H9 (cell line): ENCODE data around the gene UROS. TPM values are rescaled to one million over a fixed set of nuclear protein-coding genes. Genes with fewer than 3 reads are reported as not detected.

ENCODE experiments used
- DNase-seq: peaks from one replicate; pipeline ENCODE4 v3.0.0-alpha.2; 2017
- H2AFZ ChIP-seq: one replicate; pipeline ENCODE4 v1.6.1; 2013; ENCODE audit warnings: mild to moderate bottlenecking, low read length, control low read depth, moderate library complexity
- H2AK5ac ChIP-seq: 2 replicates; pipeline ENCODE4 v1.6.1; 2013; ENCODE audit warnings: low read length, control low read depth, mixed read lengths; ENCODE audit not compliant: insufficient read length
- H2BK120ac ChIP-seq: one replicate; pipeline ENCODE4 v1.6.1; 2013; ENCODE audit warnings: low read depth, mild to moderate bottlenecking, low read length, control low read depth, inconsistent platforms; ENCODE audit not compliant: poor library complexity, severe bottlenecking
- H2BK12ac ChIP-seq: 2 replicates; pipeline ENCODE4 v1.6.1; 2013; ENCODE audit warnings: low read length, control low read depth, mixed read lengths, low read depth; ENCODE audit not compliant: insufficient read length
- H2BK15ac ChIP-seq: 2 replicates; pipeline ENCODE4 v1.6.1; 2013; ENCODE audit warnings: low read depth, low read length, control low read depth
- H2BK20ac ChIP-seq: one replicate; pipeline ENCODE4 v1.6.1; 2013; ENCODE audit warnings: low read depth, mild to moderate bottlenecking, low read length, control low read depth, inconsistent platforms; ENCODE audit not compliant: poor library complexity, severe bottlenecking
- H2BK5ac ChIP-seq: 2 replicates; pipeline ENCODE4 v1.6.1; 2013; ENCODE audit warnings: low read length, control low read depth, mixed read lengths; ENCODE audit not compliant: insufficient read length
- H3K14ac ChIP-seq: 2 replicates; pipeline ENCODE4 v1.6.1; 2013; ENCODE audit warnings: low read length, control low read depth; ENCODE audit not compliant: insufficient read depth
- H3K18ac ChIP-seq: 2 replicates; pipeline ENCODE4 v1.6.1; 2013; ENCODE audit warnings: low read depth, mild to moderate bottlenecking, mixed read lengths, low read length, control low read depth; ENCODE audit not compliant: insufficient read length
- H3K23ac ChIP-seq: 2 replicates; pipeline ENCODE4 v1.6.1; 2013; ENCODE audit warnings: low read length, control low read depth, mixed read lengths, low read depth; ENCODE audit not compliant: insufficient read length
- H3K23me2 ChIP-seq: 2 replicates; pipeline ENCODE4 v1.6.1; 2013; ENCODE audit warnings: low read depth, mild to moderate bottlenecking, mixed read lengths, low read length, control low read depth; ENCODE audit not compliant: insufficient read length, poor library complexity, severe bottlenecking
- H3K27ac ChIP-seq: 2 replicates; pipeline ENCODE4 v1.5.1; 2013; ENCODE audit warnings: low read length, control low read depth, mixed read lengths, low read depth; ENCODE audit not compliant: insufficient read length
- H3K27me3 ChIP-seq: 2 replicates; pipeline ENCODE4 v1.6.1; 2013; ENCODE audit warnings: low read length, control low read depth, inconsistent platforms; ENCODE audit not compliant: insufficient read depth
- H3K4ac ChIP-seq: 2 replicates; pipeline ENCODE4 v1.6.1; 2013; ENCODE audit warnings: low read depth, mild to moderate bottlenecking, control low read depth, inconsistent platforms, low read length, moderate library complexity
- H3K4me1 ChIP-seq: 2 replicates; pipeline ENCODE4 v1.6.1; 2013; ENCODE audit warnings: low read length, control low read depth, inconsistent platforms; ENCODE audit not compliant: insufficient read depth
- H3K4me2 ChIP-seq: 2 replicates; pipeline ENCODE4 v1.6.1; 2013; ENCODE audit warnings: low read length, control low read depth, mixed read lengths; ENCODE audit not compliant: insufficient read length, insufficient read depth
- H3K56ac ChIP-seq: 2 replicates; pipeline ENCODE4 v1.6.1; 2013; ENCODE audit warnings: low read depth, mild to moderate bottlenecking, mixed read lengths, low read length, control low read depth; ENCODE audit not compliant: insufficient read length
- H3K79me1 ChIP-seq: 2 replicates; pipeline ENCODE4 v1.6.1; 2013; ENCODE audit warnings: low read depth, mild to moderate bottlenecking, moderate library complexity, low read length, control low read depth, inconsistent platforms; ENCODE audit not compliant: insufficient read depth, poor library complexity, severe bottlenecking
- H3K79me2 ChIP-seq: 2 replicates; pipeline ENCODE4 v1.6.1; 2013; ENCODE audit warnings: low read length, control low read depth, inconsistent platforms; ENCODE audit not compliant: insufficient read depth
- H3K9ac ChIP-seq: 2 replicates; pipeline ENCODE4 v1.6.1; 2013; ENCODE audit warnings: low read length, control low read depth, mixed read lengths; ENCODE audit not compliant: insufficient read length; ENCODE audit errors: extremely low read depth
- H3K9me3 ChIP-seq: one replicate; pipeline ENCODE4 v1.6.1; 2013; ENCODE audit warnings: low read depth, low read length, inconsistent platforms; ENCODE audit not compliant: control insufficient read depth
- H3T11ph ChIP-seq: one replicate; pipeline ENCODE4 v1.6.1; 2013; ENCODE audit warnings: mild to moderate bottlenecking, low read length, control low read depth, inconsistent platforms
- H4K20me1 ChIP-seq: one replicate; pipeline ENCODE4 v1.6.1; 2013; ENCODE audit not compliant: control insufficient read depth, insufficient read length, insufficient read depth
- H4K5ac ChIP-seq: 2 replicates; pipeline ENCODE4 v1.6.1; 2013; ENCODE audit warnings: low read depth, mild to moderate bottlenecking, mixed read lengths, low read length, control low read depth; ENCODE audit not compliant: insufficient read length
- H4K8ac ChIP-seq: replicated peaks from 2 replicates; pipeline ENCODE4 v1.6.1; 2013; ENCODE audit warnings: low read length, control low read depth, mixed read lengths, low read depth; ENCODE audit not compliant: insufficient read length
- H4K91ac ChIP-seq: 2 replicates; pipeline ENCODE4 v1.6.1; 2013; ENCODE audit warnings: low read depth, mild to moderate bottlenecking, moderate library complexity, mixed read lengths, low read length, control low read depth; ENCODE audit not compliant: insufficient read length
- H3K27ac Mint-ChIP-seq, 3 experiments: 2 replicates in 2 of 3; 3 replicates in 1 of 3; pipeline ENCODE4 v1.8.0; 2020 to 2021; ENCODE audit warnings: mixed read lengths in 3 of 3, mild to moderate bottlenecking in 1 of 3, moderate library complexity in 1 of 3
- H3K27me3 Mint-ChIP-seq: 2 replicates; pipeline ENCODE4 v1.8.0; 2021; ENCODE audit warnings: low read depth, mild to moderate bottlenecking, moderate library complexity, mixed read lengths
- H3K36me3 Mint-ChIP-seq, 3 experiments: 2 replicates in 2 of 3; 3 replicates in 1 of 3; pipeline ENCODE4 v1.8.0; 2020 to 2021; ENCODE audit warnings: low read depth in 3 of 3, mixed read lengths in 3 of 3; ENCODE audit not compliant: insufficient read depth in 1 of 3
- H3K4me1 Mint-ChIP-seq, 2 experiments: 2 replicates each; pipeline ENCODE4 v1.8.0; 2020; ENCODE audit warnings: mixed read lengths in 2 of 2
- H3K4me3 Mint-ChIP-seq, 2 experiments: 2 replicates in 1 of 2; 3 replicates in 1 of 2; pipeline ENCODE4 v1.8.0; 2020 to 2021; ENCODE audit warnings: mild to moderate bottlenecking in 2 of 2, mixed read lengths in 2 of 2, moderate library complexity in 1 of 2
- H3K9me3 Mint-ChIP-seq, 2 experiments: 2 replicates in 1 of 2; 3 replicates in 1 of 2; pipeline ENCODE4 v1.8.0; 2020; ENCODE audit warnings: mild to moderate bottlenecking in 2 of 2, mixed read lengths in 2 of 2, moderate library complexity in 1 of 2
- CTCF ChIP-seq: fragments of 200-600 bp; sonication (generic); conservative IDR thresholded peaks from 3 replicates; pipeline ENCODE4 v1.8.0; 2021; ENCODE audit warnings: antibody characterized with exemption, mild to moderate bottlenecking
- WGBS: extraction: QIAGEN DNeasy Blood & Tissue Kit; methylation state at CpG from one replicate; pipeline ENCODE4 v1.1.7; 2013; ENCODE audit warnings: missing lambda C conversion rate, low lambda C conversion rate, mixed read lengths; ENCODE audit not compliant: insufficient read length; ENCODE audit errors: extremely low coverage; 5-methylcytosine and 5-hydroxymethylcytosine counted together
- total RNA-seq: library from RNA; stranded (reverse); gene quantifications from 2 replicates; pipeline ENCODE4 v1.2.1, GENCODE V29; 2021

Gene UROS
- total RNA-seq, 1 experiment from 2014 or later: 42.3 TPM

GRCh38 chr10:125844751-125845221, 21.7 kb upstream of the UROS start:
- Histone ChIP-seq H3K56ac (no peak overlapping the region), H3K4me1 (no peaks in the 10 kb centered on the region), H3K27me3 (no peaks in the 10 kb centered on the region), H4K91ac (no peak overlapping the region), H4K8ac (no peak overlapping the region), H3K4ac (no peak overlapping the region), H2AFZ (no peak overlapping the region), H3K14ac (no peak overlapping the region), H3K23ac (no peak overlapping the region), H2BK15ac (no peak overlapping the region), H3T11ph (no peak overlapping the region), H4K5ac (no peak overlapping the region), H2BK12ac (no peak overlapping the region), H2AK5ac (no peak overlapping the region), H2BK120ac (no peak overlapping the region), H4K20me1 (peaks cover 2% of the 10 kb centered on the region), H3K27ac (no peak overlapping the region), H3K18ac (no peak overlapping the region), H3K9me3 (no peaks in the 10 kb centered on the region), H3K4me2 (no peak overlapping the region), H3K79me2 (no peaks in the 10 kb centered on the region), H3K9ac (no peak overlapping the region), H3K79me1 (no peaks in the 10 kb centered on the region), H3K23me2 (no peaks in the 10 kb centered on the region), H2BK5ac (no peak overlapping the region), H2BK20ac (no peak overlapping the region)
- no CpG with 5 or more reads among the region's 7 CpGs for WGBS
- H3K27ac Mint-ChIP-seq: no peak overlapping the region
- no peak for TF ChIP-seq CTCF
- no peaks in the 10 kb centered on the region for H3K4me1 Mint-ChIP-seq
- DNase-seq: no peak
- no peaks in the 10 kb centered on the region for H3K27me3 Mint-ChIP-seq
- H3K9me3 Mint-ChIP-seq: no peaks in the 10 kb centered on the region
- peaks cover 16 to 42% (median 35%) of the 10 kb centered on the region in 3 experiments for H3K36me3 Mint-ChIP-seq
- H3K4me3 Mint-ChIP-seq: no peak overlapping the region
